OCI-LY7 (cell line): ENCODE results near the gene HS2ST1.

ENCODE experiments used
- EZH2phosphoT487 ChIP-seq: fragments of 200-600 bp; sonication (generic); IDR thresholded peaks from 2 replicates; pipeline ENCODE4 v1.6.1; 2018; ENCODE audit warnings: low read depth, borderline replicate concordance, mild to moderate bottlenecking, mixed run types, antibody characterized with exemption, low read length, moderate library complexity, mixed read lengths
- TF ChIP-seq, protein P1 (sequence below): fragments of 200-600 bp; sonication (generic); conservative IDR thresholded peaks from 2 replicates; pipeline ENCODE4 v1.5.1; 2014; ENCODE audit warnings: mild to moderate bottlenecking, antibody characterized with exemption, low read length, moderate library complexity, mixed read lengths

DNA sequence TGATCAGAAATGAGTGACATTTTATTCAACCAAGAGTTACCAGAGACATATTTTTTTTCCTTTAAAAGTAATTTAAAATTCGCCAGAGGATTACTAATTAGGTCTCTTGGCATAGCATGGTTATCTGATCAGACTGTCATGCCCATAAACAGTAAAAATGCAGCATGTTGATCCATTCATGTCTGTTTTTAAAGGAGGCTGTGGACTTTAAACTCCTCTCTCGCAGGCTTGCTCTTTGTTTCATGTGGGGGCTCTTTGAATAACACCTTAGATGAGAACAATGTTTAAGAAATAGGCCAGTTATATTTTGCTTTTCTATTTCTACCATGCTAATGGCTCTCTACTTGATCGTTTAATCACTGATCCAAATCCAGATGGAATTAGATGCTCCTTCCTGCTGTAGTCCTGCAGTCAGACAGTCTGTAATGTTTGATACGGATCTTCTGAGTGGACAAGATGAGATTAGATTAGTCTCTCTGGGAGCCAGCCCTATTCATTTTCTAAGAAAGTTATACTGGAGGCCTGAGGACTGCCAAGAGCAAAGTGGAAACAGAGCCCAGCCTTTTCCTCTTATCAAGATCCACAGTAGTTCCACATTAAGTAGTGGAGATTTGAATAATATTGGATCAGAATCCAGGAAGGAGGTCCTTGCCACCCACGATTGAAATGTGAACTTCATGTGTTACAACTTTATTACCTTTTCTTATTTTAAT is 197.4 kb downstream of the HS2ST1 start:
- TF ChIP-seq, protein P1, sequence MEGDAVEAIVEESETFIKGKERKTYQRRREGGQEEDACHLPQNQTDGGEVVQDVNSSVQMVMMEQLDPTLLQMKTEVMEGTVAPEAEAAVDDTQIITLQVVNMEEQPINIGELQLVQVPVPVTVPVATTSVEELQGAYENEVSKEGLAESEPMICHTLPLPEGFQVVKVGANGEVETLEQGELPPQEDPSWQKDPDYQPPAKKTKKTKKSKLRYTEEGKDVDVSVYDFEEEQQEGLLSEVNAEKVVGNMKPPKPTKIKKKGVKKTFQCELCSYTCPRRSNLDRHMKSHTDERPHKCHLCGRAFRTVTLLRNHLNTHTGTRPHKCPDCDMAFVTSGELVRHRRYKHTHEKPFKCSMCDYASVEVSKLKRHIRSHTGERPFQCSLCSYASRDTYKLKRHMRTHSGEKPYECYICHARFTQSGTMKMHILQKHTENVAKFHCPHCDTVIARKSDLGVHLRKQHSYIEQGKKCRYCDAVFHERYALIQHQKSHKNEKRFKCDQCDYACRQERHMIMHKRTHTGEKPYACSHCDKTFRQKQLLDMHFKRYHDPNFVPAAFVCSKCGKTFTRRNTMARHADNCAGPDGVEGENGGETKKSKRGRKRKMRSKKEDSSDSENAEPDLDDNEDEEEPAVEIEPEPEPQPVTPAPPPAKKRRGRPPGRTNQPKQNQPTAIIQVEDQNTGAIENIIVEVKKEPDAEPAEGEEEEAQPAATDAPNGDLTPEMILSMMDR = no peak
- no peak for TF ChIP-seq EZH2phosphoT487
